ENCODE data around the gene IL17RA.

GRCh38 chr22:17091851-17092250 is 7.1 kb downstream of the IL17RA start:
- TF ChIP-seq CTCF (conservative IDR thresholded peaks at IDR 0.05; ENCODE audit: low read length), result no peak
- TF ChIP-seq EZH2phosphoT487 (IDR thresholded peaks at IDR 0.05; ENCODE audit: borderline replicate concordance), result no peak
